Large intestine (tissue), 3 donors: ENCODE data around the gene ULK4. TPM values are rescaled to one million over a fixed set of nuclear protein-coding genes. Genes with fewer than 3 reads are reported as not detected.
"Not testable (repeated sequence)": the region's sequence is repeated elsewhere in the genome, so short reads cannot be mapped to it uniquely, and the experiment has no call there.

ENCODE experiments used
- DNase-seq, 2 donors: peaks; one replicate each; pipeline versions ENCODE4 v3.0.0 to v3.0.0-alpha.2; 2013
- H3K27ac ChIP-seq: one replicate; pipeline ENCODE4 v1.5.1; 2013; ENCODE audit warnings: low read length
- H3K27me3 ChIP-seq: 2 replicates; pipeline ENCODE4 v1.6.1; 2013; ENCODE audit warnings: low read length; ENCODE audit not compliant: control insufficient read depth, insufficient read depth
- H3K36me3 ChIP-seq: 2 replicates; pipeline ENCODE4 v1.6.1; 2013; ENCODE audit warnings: low read length; ENCODE audit not compliant: control insufficient read depth, insufficient read depth
- H3K4me1 ChIP-seq: one replicate; pipeline ENCODE4 v1.6.1; 2013; ENCODE audit warnings: low read length; ENCODE audit not compliant: control insufficient read depth, insufficient read depth
- H3K4me3 ChIP-seq: one replicate; pipeline ENCODE4 v1.5.1; 2013; ENCODE audit warnings: low read length
- H3K9me3 ChIP-seq: one replicate; pipeline ENCODE4 v1.6.1; 2013; ENCODE audit warnings: mild to moderate bottlenecking, low read depth, low read length, moderate library complexity; ENCODE audit not compliant: control insufficient read depth
- whole genome bisulfite sequencing: methylation state at CpG from one replicate; pipeline ENCODE4 v1.1.5; 2013; ENCODE audit warnings: low lambda C conversion rate; ENCODE audit not compliant: insufficient coverage; 5-methylcytosine and 5-hydroxymethylcytosine counted together
- polyA plus RNA-seq: library from polyadenylated mRNA; unstranded; fragments of 120-200 nt; gene quantifications from one replicate; pipeline ENCODE4 v1.2.1, GENCODE V29; 2013

Gene ULK4
- polyA plus RNA-seq, 1 donor: 2.1 TPM

DNA sequence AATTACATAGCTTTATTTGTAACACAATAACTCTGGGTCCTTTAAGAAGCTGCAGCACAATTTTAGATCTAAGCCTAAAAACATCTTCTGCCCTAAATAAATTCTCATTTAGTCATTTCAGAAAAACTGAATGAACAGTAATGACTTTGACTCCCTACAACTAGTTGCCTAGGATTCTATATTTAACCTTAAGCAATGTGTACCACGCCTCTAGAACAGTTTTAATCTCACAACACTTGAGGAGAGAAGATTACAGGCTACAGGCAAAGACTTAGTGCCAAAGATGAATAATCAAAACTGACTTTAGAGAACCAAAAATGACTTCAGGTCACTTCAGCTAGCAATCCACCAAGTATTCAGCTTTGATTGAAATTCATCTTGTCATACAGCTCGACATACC lies 192.8 kb downstream of the ULK4 start:
- WGBS: no CpG with 5 or more reads among the region's 2 CpGs

DNA sequence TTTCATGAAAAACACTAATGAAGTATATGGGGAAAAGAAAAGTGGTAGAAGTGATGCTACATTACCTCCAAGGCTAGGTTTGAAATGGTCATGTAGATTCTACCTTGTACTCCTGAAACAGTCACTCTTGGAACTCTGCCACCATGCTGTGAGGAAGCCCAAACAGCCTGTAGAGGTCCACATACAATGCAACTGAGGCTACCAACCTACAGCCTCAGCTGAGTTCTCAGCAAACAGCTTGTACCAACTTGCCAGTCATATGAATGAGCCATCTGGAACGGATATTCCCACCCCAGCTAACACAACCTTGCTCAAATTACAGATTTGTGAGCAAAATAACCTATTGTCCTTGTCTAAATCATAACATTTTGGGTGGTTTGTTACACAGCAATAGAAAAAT lies 193.5 kb downstream of the ULK4 start:
- Histone ChIP-seq H3K36me3 (no peaks in the 10 kb centered on the region), H3K27me3 (no peaks in the 10 kb centered on the region), H3K27ac (no peak overlapping the region), H3K9me3 (no peaks in the 10 kb centered on the region), H3K4me3 (no peak overlapping the region), H3K4me1 (no peaks in the 10 kb centered on the region)
- no CpG with 5 or more reads among the region's 1 CpG for WGBS
- DNase-seq: no peak

More for the DNA sequence above, 192.8 kb downstream of the ULK4 start:
- Histone ChIP-seq H3K27me3 (no peaks in the 10 kb centered on the region), H3K27ac (no peak overlapping the region), H3K9me3 (no peaks in the 10 kb centered on the region), H3K36me3 (no peaks in the 10 kb centered on the region), H3K4me3 (no peak overlapping the region), H3K4me1 (no peaks in the 10 kb centered on the region)
- DNase-seq: no peak

DNA sequence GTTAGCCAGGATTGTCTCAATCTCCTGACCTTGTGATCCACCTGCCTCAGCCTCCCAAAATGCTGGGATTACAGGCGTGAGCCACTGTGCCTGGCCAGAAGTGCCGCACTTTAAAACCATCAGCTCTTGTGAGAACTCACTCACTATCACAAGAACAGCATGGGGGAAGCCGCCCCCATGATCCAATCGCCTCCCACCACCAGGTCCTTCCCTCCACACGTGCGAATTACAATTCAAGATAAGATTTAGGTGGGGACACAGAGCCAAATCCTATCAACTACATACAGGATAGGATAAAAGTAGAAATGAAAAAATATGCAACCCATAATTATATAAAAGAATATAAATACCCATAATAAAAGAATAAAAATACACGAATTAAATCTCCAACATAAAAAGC lies 199.0 kb downstream of the ULK4 start:
- WGBS: 87% methylated on average over 3 of the region's 7 CpGs
- H3K9me3 ChIP-seq, H3K4me3 ChIP-seq, H3K27me3 ChIP-seq, H3K36me3 ChIP-seq, H3K27ac ChIP-seq, DNase-seq, H3K4me1 ChIP-seq: not testable (repeated sequence)

DNA sequence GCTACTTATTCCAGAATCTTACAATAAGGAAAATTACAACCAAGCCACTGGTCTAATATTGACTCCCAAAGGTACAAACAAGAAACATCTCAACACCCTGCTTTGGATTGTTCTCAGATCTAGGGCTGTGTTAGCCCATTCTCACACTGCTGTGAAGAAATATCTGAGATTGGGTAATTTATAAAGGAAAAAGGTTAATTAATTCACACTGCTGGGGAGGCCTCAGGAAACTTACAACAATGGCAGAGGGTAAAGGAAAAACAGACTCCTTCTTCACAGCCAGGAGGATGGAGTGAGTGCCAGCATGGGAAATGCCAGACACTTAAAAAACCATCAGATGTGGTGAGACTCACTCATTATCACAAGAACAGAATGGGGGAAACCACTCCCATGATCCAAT lies 208.3 kb downstream of the ULK4 start:
- no peaks in the 10 kb centered on the region for H3K9me3 ChIP-seq
- H3K27ac ChIP-seq: no peak overlapping the region
- no peak overlapping the region for H3K4me3 ChIP-seq
- no peaks in the 10 kb centered on the region for H3K36me3 ChIP-seq
- H3K4me1 ChIP-seq: no peaks in the 10 kb centered on the region
- H3K27me3 ChIP-seq: no peaks in the 10 kb centered on the region
- no peak for DNase-seq

DNA sequence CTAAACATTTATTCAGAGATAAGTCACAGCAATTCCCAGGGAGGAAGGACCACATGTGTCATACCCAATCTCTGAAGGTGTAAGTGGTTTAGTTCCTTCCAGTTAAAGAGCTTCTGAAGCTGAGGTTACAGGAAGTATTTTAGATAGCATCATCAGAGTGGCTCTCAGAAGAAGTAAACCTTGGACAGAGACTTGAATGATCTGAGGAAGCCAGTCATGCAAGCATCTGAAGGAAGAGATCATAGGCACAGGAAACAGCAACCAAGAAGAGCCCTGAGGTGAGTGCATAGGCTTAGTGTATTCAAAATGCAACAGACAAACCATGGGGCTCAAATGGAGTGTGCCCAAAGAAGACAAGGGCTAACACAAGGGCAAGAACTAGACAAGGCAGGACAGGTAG lies 210.3 kb downstream of the ULK4 start:
- Histone ChIP-seq H3K4me3 (no peak overlapping the region), H3K36me3 (no peaks in the 10 kb centered on the region)
- DNase-seq: no peak

DNA sequence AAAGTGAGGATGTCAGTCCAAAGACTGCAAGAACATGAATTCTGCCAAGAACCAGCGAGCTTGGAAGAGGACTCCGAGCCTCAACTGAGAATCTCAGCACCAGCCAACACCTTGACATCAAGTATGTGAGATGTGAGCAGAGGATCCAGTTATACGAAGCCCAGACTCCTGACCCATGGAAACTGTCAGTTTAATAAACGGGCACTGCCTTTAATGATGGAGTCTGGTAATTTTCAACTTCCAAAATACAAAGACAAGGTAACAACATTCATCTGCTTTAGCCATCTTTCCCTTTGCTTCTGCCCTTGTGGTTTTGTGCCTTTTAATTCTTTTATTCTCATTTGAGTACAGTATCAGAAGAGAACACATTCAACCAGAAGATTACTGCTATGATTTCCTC lies 211.9 kb downstream of the ULK4 start:
- Histone ChIP-seq H3K27ac (no peak overlapping the region), H3K36me3 (no peaks in the 10 kb centered on the region), H3K9me3 (no peaks in the 10 kb centered on the region), H3K4me3 (no peak overlapping the region), H3K4me1 (no peaks in the 10 kb centered on the region), H3K27me3 (no peaks in the 10 kb centered on the region)
- WGBS: no CpG with 5 or more reads among the region's 4 CpGs
- no peak for DNase-seq

More for the DNA sequence above, 210.3 kb downstream of the ULK4 start:
- H3K27ac ChIP-seq: no peak overlapping the region
- H3K27me3 ChIP-seq: no peaks in the 10 kb centered on the region
- H3K9me3 ChIP-seq: no peaks in the 10 kb centered on the region
- no peaks in the 10 kb centered on the region for H3K4me1 ChIP-seq

DNA sequence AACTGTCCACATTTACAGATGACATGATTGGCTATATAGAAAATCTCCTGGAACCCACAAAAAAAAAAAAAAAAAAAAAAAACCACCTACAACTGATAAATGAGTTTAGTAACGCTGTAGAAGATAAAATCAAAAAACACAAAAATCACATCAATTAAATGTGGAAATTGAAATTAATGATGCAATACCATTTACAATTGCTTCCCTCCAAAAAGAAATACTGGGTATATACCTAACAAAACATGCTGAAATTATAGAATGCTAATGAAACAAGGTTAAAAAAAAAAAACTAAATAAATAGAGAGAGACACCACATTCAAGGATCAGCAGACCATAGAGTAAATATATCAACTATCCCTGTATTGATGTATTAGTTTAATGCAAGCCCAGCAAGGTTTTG lies 215.7 kb downstream of the ULK4 start:
- no peak overlapping the region for H3K4me3 ChIP-seq
- no peaks in the 10 kb centered on the region for H3K4me1 ChIP-seq
- H3K27me3 ChIP-seq: no peaks in the 10 kb centered on the region
- no peaks in the 10 kb centered on the region for H3K36me3 ChIP-seq
- H3K9me3 ChIP-seq: no peaks in the 10 kb centered on the region
- WGBS: 100% methylated on average over 1 of the region's 1 CpG
- no peak for DNase-seq
- no peak overlapping the region for H3K27ac ChIP-seq

DNA sequence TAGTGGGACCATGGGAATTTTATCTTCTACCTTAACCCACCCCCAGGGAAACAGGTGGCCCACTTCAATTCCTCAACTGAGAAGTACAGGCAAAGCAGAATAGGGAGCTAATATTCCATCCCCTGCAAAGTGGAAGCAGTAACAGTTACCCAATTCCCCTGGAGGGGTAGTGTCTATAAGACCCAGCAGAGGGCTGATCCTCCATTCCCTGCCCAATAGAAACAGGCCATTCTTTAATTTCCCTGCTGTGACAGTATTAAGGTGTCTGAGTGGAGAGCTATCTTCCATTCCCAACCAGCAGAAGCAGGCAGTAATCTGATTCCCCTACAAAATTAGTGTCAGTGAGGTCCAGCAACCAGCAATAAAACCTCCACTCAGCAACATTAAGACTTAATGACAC lies 219.8 kb downstream of the ULK4 start:
- H3K36me3 ChIP-seq: no peaks in the 10 kb centered on the region
- no peaks in the 10 kb centered on the region for H3K9me3 ChIP-seq
- DNase-seq: no peak
- peaks cover 3% of the 10 kb centered on the region for H3K4me1 ChIP-seq
- H3K27ac ChIP-seq: no peak overlapping the region
- no peaks in the 10 kb centered on the region for H3K27me3 ChIP-seq
- no peak overlapping the region for H3K4me3 ChIP-seq

DNA sequence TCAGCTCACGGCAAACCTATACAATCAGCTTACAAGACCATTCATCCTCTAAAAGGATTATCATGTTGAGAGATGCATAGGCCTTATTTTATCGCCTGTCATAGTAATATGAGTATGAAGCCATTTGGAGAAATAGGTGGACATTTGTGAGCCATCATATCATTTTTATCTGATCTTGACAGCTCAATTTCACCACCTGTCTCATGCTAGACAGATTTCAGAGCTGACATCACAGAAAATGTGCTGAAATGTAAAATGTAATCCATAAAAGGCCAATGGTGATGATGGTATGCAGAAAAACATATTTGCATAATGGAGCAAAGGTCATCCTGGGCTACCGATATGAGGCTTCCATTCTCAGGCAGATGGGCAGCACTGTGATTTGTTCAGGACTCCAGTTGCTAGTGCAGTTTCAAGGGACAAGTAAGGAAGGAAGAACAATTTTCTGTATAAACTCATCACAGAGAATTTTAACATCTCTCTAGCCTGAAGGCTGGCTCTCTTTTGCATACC lies 221.5 kb downstream of the ULK4 start:
- 14% methylated on average over 1 of the region's 3 CpGs for WGBS
- Histone ChIP-seq H3K27me3 (no peaks in the 10 kb centered on the region), H3K4me1 (peaks cover 3% of the 10 kb centered on the region), H3K36me3 (no peaks in the 10 kb centered on the region), H3K27ac (no peak overlapping the region), H3K9me3 (no peaks in the 10 kb centered on the region), H3K4me3 (no peak overlapping the region)
- peak; percentile 49 to 63 for DNase-seq

DNA sequence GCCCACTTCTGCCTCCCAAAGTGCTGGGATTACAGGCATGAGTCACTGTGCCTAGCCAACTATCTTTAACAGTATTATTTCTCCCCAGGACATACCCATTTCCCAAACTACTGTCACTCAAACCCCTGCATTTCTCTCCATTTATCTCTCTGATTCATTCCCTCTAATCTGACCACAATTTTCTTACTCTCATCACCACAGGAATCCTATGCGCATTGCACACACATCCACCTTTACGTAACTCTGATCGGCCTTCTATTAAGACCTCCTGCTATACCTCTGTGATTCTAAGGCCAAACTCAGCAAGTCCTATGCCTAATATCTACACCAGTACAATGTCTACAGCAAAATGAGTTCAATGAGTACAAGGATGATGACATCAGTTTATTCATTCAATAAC lies 235.0 kb downstream of the ULK4 start:
- Histone ChIP-seq H3K27ac (no peak overlapping the region), H3K27me3 (no peaks in the 10 kb centered on the region), H3K36me3 (no peaks in the 10 kb centered on the region), H3K4me3 (no peak overlapping the region), H3K9me3 (no peaks in the 10 kb centered on the region), H3K4me1 (no peaks in the 10 kb centered on the region)
- DNase-seq: no peak
- whole genome bisulfite sequencing: no CpG with 5 or more reads among the region's 3 CpGs

DNA sequence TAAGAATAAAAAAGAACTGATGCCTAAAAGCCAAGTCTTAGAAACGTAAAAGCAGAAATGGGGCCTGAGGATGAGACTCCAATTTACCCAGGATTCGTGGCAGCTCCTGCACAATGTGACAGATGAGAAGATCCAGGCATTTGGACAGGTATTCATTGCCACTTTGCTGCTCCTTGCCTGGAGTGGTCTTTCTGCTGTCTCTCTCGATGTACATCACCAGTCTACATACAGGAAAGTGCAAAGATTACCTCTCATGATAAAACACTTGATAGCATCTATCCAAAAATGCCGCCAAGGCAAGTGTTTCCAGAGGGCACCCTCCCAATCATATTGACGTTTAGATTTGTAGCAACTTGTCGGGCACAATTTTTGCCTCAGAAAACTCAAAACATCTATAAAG lies 244.3 kb downstream of the ULK4 start:
- Histone ChIP-seq H3K9me3 (no peaks in the 10 kb centered on the region), H3K27me3 (no peaks in the 10 kb centered on the region), H3K4me3 (no peak overlapping the region), H3K27ac (no peak overlapping the region), H3K4me1 (no peaks in the 10 kb centered on the region), H3K36me3 (no peaks in the 10 kb centered on the region)
- WGBS: 89% methylated on average over 3 of the region's 6 CpGs
- DNase-seq: no peak
